ENCODE data around the gene INSR. TPM values are rescaled to one million over a fixed set of nuclear protein-coding genes. Genes with fewer than 3 reads are reported as not detected.
A peak's percentile ranks its signal among the peaks of the same experiment; 100 is the strongest.

INSR gene
- total RNA-seq, 1 donor from 2014 or later: 7.9 TPM

- no peak overlapping the region for H2AFZ ChIP-seq (ENCODE audit: low read depth, low read length)
These were observed 205.2 kb downstream of the INSR start for GRCh38 chr19:7088999-7089398.

GRCh38 chr19:7083076-7083956 lies 210.9 kb downstream of the INSR start:
- TF ChIP-seq, protein P1, sequence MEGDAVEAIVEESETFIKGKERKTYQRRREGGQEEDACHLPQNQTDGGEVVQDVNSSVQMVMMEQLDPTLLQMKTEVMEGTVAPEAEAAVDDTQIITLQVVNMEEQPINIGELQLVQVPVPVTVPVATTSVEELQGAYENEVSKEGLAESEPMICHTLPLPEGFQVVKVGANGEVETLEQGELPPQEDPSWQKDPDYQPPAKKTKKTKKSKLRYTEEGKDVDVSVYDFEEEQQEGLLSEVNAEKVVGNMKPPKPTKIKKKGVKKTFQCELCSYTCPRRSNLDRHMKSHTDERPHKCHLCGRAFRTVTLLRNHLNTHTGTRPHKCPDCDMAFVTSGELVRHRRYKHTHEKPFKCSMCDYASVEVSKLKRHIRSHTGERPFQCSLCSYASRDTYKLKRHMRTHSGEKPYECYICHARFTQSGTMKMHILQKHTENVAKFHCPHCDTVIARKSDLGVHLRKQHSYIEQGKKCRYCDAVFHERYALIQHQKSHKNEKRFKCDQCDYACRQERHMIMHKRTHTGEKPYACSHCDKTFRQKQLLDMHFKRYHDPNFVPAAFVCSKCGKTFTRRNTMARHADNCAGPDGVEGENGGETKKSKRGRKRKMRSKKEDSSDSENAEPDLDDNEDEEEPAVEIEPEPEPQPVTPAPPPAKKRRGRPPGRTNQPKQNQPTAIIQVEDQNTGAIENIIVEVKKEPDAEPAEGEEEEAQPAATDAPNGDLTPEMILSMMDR (IDR thresholded peaks at IDR 0.05; ENCODE audit: insufficient read depth, low read depth, low read length): no peak
- TF ChIP-seq EZH2 (IDR thresholded peaks at IDR 0.05; ENCODE audit: insufficient read depth, low read length): no peak
- Histone ChIP-seq H3K4me2 (ENCODE audit: low read length) (no peak overlapping the region), H3K9ac (ENCODE audit: low read length) (no peak overlapping the region), H3K9me3 (ENCODE audit: insufficient read depth, low read depth, low read length) (peaks cover 71% of the 10 kb centered on the region), H3K27ac (ENCODE audit: low read depth, low read length) (no peak overlapping the region), H3K4me1 (ENCODE audit: insufficient read depth, low read length) (no peaks in the 10 kb centered on the region), H3K27me3 (ENCODE audit: insufficient read depth, low read length) (no peaks in the 10 kb centered on the region), H3K4me3 (ENCODE audit: insufficient read depth, low read depth, low read length) (no peak overlapping the region), H2AFZ (ENCODE audit: low read depth, low read length) (no peak overlapping the region), H4K20me1 (ENCODE audit: insufficient read depth, low read length) (no peaks in the 10 kb centered on the region), H3K79me2 (ENCODE audit: insufficient read depth, low read length) (no peaks in the 10 kb centered on the region), H3K36me3 (ENCODE audit: insufficient read depth, low read length) (peaks cover 63% of the 10 kb centered on the region)
- H3K27ac Mint-ChIP-seq (ENCODE audit: unreplicated experiment): no peak overlapping the region
- H3K4me1 Mint-ChIP-seq (ENCODE audit: low read depth, unreplicated experiment): no peaks in the 10 kb centered on the region
- H3K9me3 Mint-ChIP-seq (ENCODE audit: unreplicated experiment): peaks cover 89% of the 10 kb centered on the region
- no peak overlapping the region for H3K4me3 Mint-ChIP-seq (ENCODE audit: unreplicated experiment)
- FAIRE-seq (no peak), DNase-seq (ENCODE audit: low read depth) (peak; percentile 37)
- H3K36me3 Mint-ChIP-seq (ENCODE audit: low read depth, unreplicated experiment): peaks cover 77% of the 10 kb centered on the region
- no peaks in the 10 kb centered on the region for H3K27me3 Mint-ChIP-seq (ENCODE audit: low read depth, unreplicated experiment)

More at GRCh38 chr19:7088999-7089398, 205.2 kb downstream of the INSR start:
- Mint-ChIP-seq H3K36me3 (ENCODE audit: low read depth, unreplicated experiment) (peaks cover 62% of the 10 kb centered on the region), H3K9me3 (ENCODE audit: unreplicated experiment) (peaks cover 75% of the 10 kb centered on the region), H3K4me1 (ENCODE audit: low read depth, unreplicated experiment) (no peaks in the 10 kb centered on the region), H3K4me3 (ENCODE audit: unreplicated experiment) (no peak overlapping the region), H3K27me3 (ENCODE audit: low read depth, unreplicated experiment) (no peaks in the 10 kb centered on the region), H3K27ac (ENCODE audit: unreplicated experiment) (no peak overlapping the region)
- TF ChIP-seq, protein P1 (IDR thresholded peaks at IDR 0.05; ENCODE audit: insufficient read depth, low read depth, low read length): no peak
- TF ChIP-seq EZH2 (IDR thresholded peaks at IDR 0.05; ENCODE audit: insufficient read depth, low read length): no peak
- no peak for DNase-seq (ENCODE audit: low read depth)
- H3K4me1 ChIP-seq (ENCODE audit: insufficient read depth, low read length): no peaks in the 10 kb centered on the region
- H3K27me3 ChIP-seq (ENCODE audit: insufficient read depth, low read length): no peaks in the 10 kb centered on the region
- H3K27ac ChIP-seq (ENCODE audit: low read depth, low read length): no peak overlapping the region
- H3K79me2 ChIP-seq (ENCODE audit: insufficient read depth, low read length): no peaks in the 10 kb centered on the region
- no peak overlapping the region for H3K9ac ChIP-seq (ENCODE audit: low read length)
- peaks cover 9% of the 10 kb centered on the region for H3K36me3 ChIP-seq (ENCODE audit: insufficient read depth, low read length)
- no peak overlapping the region for H3K4me2 ChIP-seq (ENCODE audit: low read length)
- no peaks in the 10 kb centered on the region for H4K20me1 ChIP-seq (ENCODE audit: insufficient read depth, low read length)
- peaks cover 33% of the 10 kb centered on the region for H3K9me3 ChIP-seq (ENCODE audit: insufficient read depth, low read depth, low read length)
- no peak for FAIRE-seq
- no peak overlapping the region for H3K4me3 ChIP-seq (ENCODE audit: insufficient read depth, low read depth, low read length)

DNA sequence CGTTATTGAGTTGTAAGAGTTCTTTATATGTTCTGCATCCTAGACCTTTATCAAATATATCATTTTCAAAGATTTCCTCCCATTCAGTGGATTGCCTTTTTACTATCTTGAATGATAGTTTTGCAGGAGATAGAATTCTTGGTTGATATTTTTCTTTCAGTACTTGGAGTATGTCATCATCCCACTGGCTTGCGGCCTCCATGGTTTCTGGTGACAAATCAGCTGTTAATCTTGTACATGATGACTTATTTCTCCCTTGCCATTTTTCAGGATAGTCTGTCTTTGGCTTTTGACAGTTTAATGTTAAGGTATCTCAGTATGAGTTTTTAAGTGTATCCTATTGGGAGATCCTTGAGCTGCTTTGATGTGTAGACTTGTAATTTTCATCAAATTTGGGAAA lies 216.2 kb downstream of the INSR start:
- H3K9ac ChIP-seq (ENCODE audit: low read length): no peak overlapping the region
- no peak overlapping the region for H3K27ac Mint-ChIP-seq (ENCODE audit: unreplicated experiment)
- H3K27ac ChIP-seq (ENCODE audit: low read depth, low read length): no peak overlapping the region
- no peaks in the 10 kb centered on the region for H3K4me1 Mint-ChIP-seq (ENCODE audit: low read depth, unreplicated experiment)
- H3K27me3 ChIP-seq (ENCODE audit: insufficient read depth, low read length): no peaks in the 10 kb centered on the region
- no peaks in the 10 kb centered on the region for H4K20me1 ChIP-seq (ENCODE audit: insufficient read depth, low read length)
- peaks cover 61% of the 10 kb centered on the region for H3K9me3 Mint-ChIP-seq (ENCODE audit: unreplicated experiment)
- FAIRE-seq (no peak), DNase-seq (ENCODE audit: low read depth) (no peak)
- no peak for TF ChIP-seq EZH2 (IDR thresholded peaks at IDR 0.05; ENCODE audit: insufficient read depth, low read length)
- TF ChIP-seq, protein P1 (IDR thresholded peaks at IDR 0.05; ENCODE audit: insufficient read depth, low read depth, low read length): no peak
- H3K36me3 ChIP-seq (ENCODE audit: insufficient read depth, low read length): peaks cover 70% of the 10 kb centered on the region
- H3K79me2 ChIP-seq (ENCODE audit: insufficient read depth, low read length): no peaks in the 10 kb centered on the region
- no peak overlapping the region for H3K4me3 ChIP-seq (ENCODE audit: insufficient read depth, low read depth, low read length)
- H2AFZ ChIP-seq (ENCODE audit: low read depth, low read length): no peak overlapping the region
- H3K36me3 Mint-ChIP-seq (ENCODE audit: low read depth, unreplicated experiment): peaks cover 85% of the 10 kb centered on the region
- peaks cover 54% of the 10 kb centered on the region for H3K9me3 ChIP-seq (ENCODE audit: insufficient read depth, low read depth, low read length)
- no peak overlapping the region for H3K4me3 Mint-ChIP-seq (ENCODE audit: unreplicated experiment)
- H3K4me2 ChIP-seq (ENCODE audit: low read length): no peak overlapping the region
- H3K27me3 Mint-ChIP-seq (ENCODE audit: low read depth, unreplicated experiment): no peaks in the 10 kb centered on the region
- H3K4me1 ChIP-seq (ENCODE audit: insufficient read depth, low read length): no peaks in the 10 kb centered on the region

Measured in astrocyte (in vitro differentiated cells and primary cell).